K562 (cell line): ENCODE data around the gene IL12A. TPM values are rescaled to one million over a fixed set of nuclear protein-coding genes. Genes with fewer than 3 reads are reported as not detected.

Experiments
- ATAC-seq: fragments of 200-7000 bp; cut with Tn5 transposase; 3 replicates; pipeline ENCODE4 v1.9.1; 2020; ENCODE audit warnings: moderate library complexity
- BruUV-seq: library from RNA; stranded (reverse); fragments of 400-500 nt; replicated peaks from 2 replicates; lab custom pipeline; 2021; lab: Mats Ljungman, UMichigan
- CTCF ChIA-PET: fragments of 300-600 bp; formaldehyde crosslinking; extraction: SDS; loops from one replicate; lab custom pipeline; 2021; ENCODE audit warnings: low intra/inter-chr PET ratio; lab: Yijun Ruan, JAX
- POLR2A ChIA-PET: fragments of 300-600, 350-650 bp; sonication (Branson Sonifier 250); formaldehyde crosslinking; extraction: SDS; loops from one replicate; lab custom pipeline; 2021; ENCODE audit warnings: antibody characterized with exemption, inconsistent platforms; lab: Yijun Ruan, JAX
- DNase-seq, 4 experiments: peaks; one replicate each; pipeline versions ENCODE4 v3.0.0 to v3.0.0-alpha.2; 2011 to 2018; ENCODE audit warnings: low spot score in 3 of 4, mixed read lengths in 3 of 4; ENCODE audit errors: extremely low read depth in 1 of 4
- FAIRE-seq: peaks from 2 replicates; lab custom pipeline; 2011; peaks lifted over from hg19 to GRCh38; lab: Jason Lieb, UNC
- H2AFZ ChIP-seq: 2 replicates; pipeline ENCODE4 v1.6.0; 2011; ENCODE audit warnings: low read depth, low read length, control low read depth, inconsistent platforms
- H3K27ac ChIP-seq: fragments of 200-600 bp; 3 replicates; pipeline ENCODE4 v1.8.0; 2011; ENCODE audit warnings: low read depth, mild to moderate bottlenecking, control low read depth, inconsistent platforms, low read length, moderate library complexity, mixed read lengths; ENCODE audit errors: extremely low read depth
- H3K27me3 ChIP-seq, 2 experiments: fragments of 300-600 bp in 1 of 2; 2 replicates in 1 of 2; 3 replicates in 1 of 2; pipeline versions ENCODE4 v1.6.0 to v1.8.0; 2011; ENCODE audit warnings: inconsistent platforms in 2 of 2, low read length in 2 of 2, mild to moderate bottlenecking in 1 of 2, mixed read lengths in 1 of 2, moderate library complexity in 1 of 2; ENCODE audit not compliant: control insufficient read depth in 2 of 2, insufficient read depth in 2 of 2
- H3K36me3 ChIP-seq: fragments of 300-600 bp; 3 replicates; pipeline ENCODE4 v1.8.0; 2011; ENCODE audit warnings: mild to moderate bottlenecking, low read length, inconsistent platforms; ENCODE audit not compliant: control insufficient read depth, insufficient read depth
- H3K4me1 ChIP-seq, 2 experiments: fragments of 200-600 bp in 1 of 2; replicated peaks in 1 of 2; 2 replicates in 1 of 2; 3 replicates in 1 of 2; pipeline versions ENCODE4 v1.5.1 to v1.8.0; 2011; ENCODE audit warnings: inconsistent platforms in 2 of 2, low read length in 2 of 2, mild to moderate bottlenecking in 1 of 2, mixed read lengths in 1 of 2, moderate library complexity in 1 of 2; ENCODE audit not compliant: control insufficient read depth in 2 of 2, insufficient read depth in 2 of 2
- H3K4me2 ChIP-seq: 2 replicates; pipeline ENCODE4 v1.6.1; 2011; ENCODE audit warnings: low read length, control low read depth, inconsistent platforms, mixed read lengths; ENCODE audit not compliant: insufficient read depth
- H3K4me3 ChIP-seq: fragments of 200-600 bp; sonication (generic), shearing (Covaris generic); 2 replicates; pipeline ENCODE4 v1.5.1; 2016; ENCODE audit warnings: control low read depth, inconsistent platforms
- H3K79me2 ChIP-seq: fragments of 200-600 bp; 3 replicates; pipeline ENCODE4 v1.8.0; 2011; ENCODE audit warnings: low read length, inconsistent platforms; ENCODE audit not compliant: control insufficient read depth, insufficient read depth
- H3K9ac ChIP-seq, 2 experiments: 2 replicates each; pipeline versions ENCODE4 v1.6.0 to v1.6.1; 2011; ENCODE audit warnings: low read depth in 2 of 2, low read length in 2 of 2, control low read depth in 1 of 2, inconsistent platforms in 1 of 2, mild to moderate bottlenecking in 1 of 2, mixed read lengths in 1 of 2; ENCODE audit not compliant: insufficient read depth in 1 of 2
- H3K9me1 ChIP-seq: one replicate; pipeline ENCODE4 v1.6.0; 2011; ENCODE audit warnings: inconsistent platforms, mild to moderate bottlenecking, low read length, moderate library complexity; ENCODE audit not compliant: control insufficient read depth, insufficient read depth
- H3K9me3 ChIP-seq: replicated peaks from 2 replicates; pipeline ENCODE4 v1.5.1; 2011; ENCODE audit warnings: low read depth, low read length, inconsistent platforms; ENCODE audit not compliant: control insufficient read depth, insufficient read depth
- H4K20me1 ChIP-seq: replicated peaks from 2 replicates; pipeline ENCODE4 v1.6.1; 2011; ENCODE audit warnings: low read length, inconsistent platforms, mixed read lengths; ENCODE audit not compliant: control insufficient read depth, insufficient read depth
- ADNP ChIP-seq: fragments of 200-800 bp; sonication (Bioruptor generic); IDR thresholded peaks from 2 replicates; pipeline ENCODE4 v1.6.1; 2016; ENCODE audit warnings: missing genetic modification characterization, missing compliant biosample characterization
- CBFB ChIP-seq: sonication (generic); formaldehyde crosslinking; IDR thresholded peaks from 2 replicates; pipeline ENCODE4 v1.4.0; 2020; ENCODE audit warnings: mild to moderate bottlenecking, missing genetic modification reagents
- ETS2 ChIP-seq: IDR thresholded peaks from 2 replicates; pipeline ENCODE4 v1.6.1; 2016; ENCODE audit warnings: borderline replicate concordance, missing genetic modification characterization, mild to moderate bottlenecking, moderate library complexity, missing compliant biosample characterization; ENCODE audit not compliant: poor library complexity, severe bottlenecking
- HIVEP1 ChIP-seq: fragments of 250-450 bp; sonication (Bioruptor Pico); IDR thresholded peaks from 2 replicates; pipeline ENCODE4 v1.4.0; 2020; ENCODE audit warnings: mild to moderate bottlenecking
- IRF2 ChIP-seq: sonication (generic); formaldehyde crosslinking; IDR thresholded peaks from 2 replicates; pipeline ENCODE4 v1.8.1; 2022; ENCODE audit warnings: mild to moderate bottlenecking, missing genetic modification reagents
- TAL1 ChIP-seq: fragments of 450-650 bp; IDR thresholded peaks from 2 replicates; pipeline ENCODE4 v1.6.1; 2016; ENCODE audit warnings: mild to moderate bottlenecking
- TRIM24 ChIP-seq, 2 experiments: fragments of 450-650 bp; IDR thresholded peaks; 2 replicates each; pipeline ENCODE4 v1.6.1; 2016
- ZKSCAN3 ChIP-seq: fragments of 250-450 bp; sonication (Bioruptor Pico); IDR thresholded peaks from 2 replicates; pipeline ENCODE4 v1.4.0; 2020
- WGBS: fragments of 100-300 bp; shearing (Covaris generic); methylation state at CpG from one replicate; pipeline ENCODE4 v1.1.6; 2016; ENCODE audit warnings: low coverage, mixed read lengths; ENCODE audit not compliant: insufficient coverage; ENCODE audit errors: missing lambda C conversion rate; 5-methylcytosine and 5-hydroxymethylcytosine counted together
- in situ Hi-C: fragments of 300-500 bp; cut with MboI; formaldehyde crosslinking; loops from 4 replicates; pipeline ENCODE4 v1.15.0; 2018; ENCODE audit warnings: inconsistent platforms, mixed read lengths
- intact Hi-C: fragments of 100-400 bp; cut with micrococcal nuclease; formaldehyde crosslinking; loops from 2 replicates; pipeline ENCODE4 v1.14.2; 2022
- polyA plus RNA-seq, 8 experiments: library from polyadenylated mRNA; depleted of rRNA in 4 of 8; stranded (reverse) in 5 of 8; unstranded in 3 of 8; fragments of >200 nt; fragmentation: Nextera tagmentation in 2 of 8; fragmentation: Illumina TruSeq in 1 of 8; extraction: Ambion mirVana in 2 of 8; extraction: Trizol in 1 of 8; gene quantifications; 2 replicates each; pipeline versions ENCODE4 v1.2.1 to v1.2.3, GENCODE V29; 2011 to 2014; ENCODE audit warnings: inconsistent platforms in 1 of 8, missing spikeins in 1 of 8
- total RNA-seq, 7 experiments: library from RNA; depleted of rRNA in 6 of 7; stranded (reverse); fragments of >200 nt in 6 of 7; fragmentation: Illumina TruSeq in 2 of 7; extraction: Trizol in 2 of 7; gene quantifications; 2 replicates each; pipeline versions ENCODE4 v1.2.1 to v1.2.3, GENCODE V29; 2011 to 2021; ENCODE audit warnings: low replicate concordance in 1 of 7
- TF ChIP-seq, protein P1 (sequence below): fragments of 250-450 bp; sonication (Bioruptor Pico); IDR thresholded peaks from 2 replicates; pipeline ENCODE4 v1.5.0; 2020; ENCODE audit warnings: mild to moderate bottlenecking
- TF ChIP-seq, protein P2 (sequence below): fragments of 450-650 bp; formaldehyde crosslinking; IDR thresholded peaks from 2 replicates; pipeline ENCODE4 v1.4.0; 2020; ENCODE audit warnings: mild to moderate bottlenecking, moderate library complexity
- TF ChIP-seq, protein P3 (sequence below): sonication (generic); formaldehyde crosslinking; IDR thresholded peaks from 2 replicates; pipeline ENCODE4 v1.8.1; 2022; ENCODE audit warnings: missing genetic modification reagents

IL12A gene
- total and polyA plus RNA-seq, 9 of the 15 experiments (the other 6 are each of a cell fraction or from before 2014, with no cell fraction given): not detected

DNA sequence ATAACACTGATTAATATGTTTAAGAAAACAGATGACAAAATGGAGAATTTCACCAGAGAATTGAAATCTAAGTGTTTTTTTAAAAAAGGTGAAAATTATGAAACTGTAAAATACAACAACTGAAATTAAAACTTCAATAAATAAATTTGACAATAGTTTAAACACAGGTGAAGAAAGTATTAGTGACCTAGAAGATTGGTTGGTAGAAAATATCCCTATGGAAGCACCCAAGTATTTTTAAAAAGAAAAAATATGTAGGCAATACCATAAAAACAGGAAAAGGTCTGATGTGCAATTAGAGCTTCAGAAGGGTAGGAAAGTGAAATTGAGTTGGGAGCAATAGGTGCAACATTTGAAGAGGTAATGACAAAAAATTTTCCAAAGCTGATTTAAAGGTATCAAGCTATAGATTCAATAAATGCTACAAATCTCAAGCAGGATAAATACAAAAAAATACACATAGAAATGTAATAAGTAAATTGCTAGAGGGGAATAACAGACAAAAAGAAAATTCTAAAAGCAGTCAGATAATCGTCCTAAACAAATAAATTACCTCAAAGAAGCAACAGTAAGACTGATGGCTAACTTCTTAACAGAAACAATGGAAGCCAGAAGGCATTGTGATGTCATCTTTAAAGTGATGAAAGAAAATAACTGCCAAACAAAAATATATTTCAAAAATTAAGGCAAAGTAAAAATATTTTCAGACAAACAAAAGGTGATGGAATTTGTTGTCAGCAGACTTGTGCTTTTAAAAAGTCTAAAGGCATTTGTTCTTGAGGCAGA lies 9.5 kb upstream of the IL12A start:
- no peaks in the 10 kb centered on the region for H3K36me3 ChIP-seq
- no peaks in the 10 kb centered on the region for H3K9me3 ChIP-seq
- BruUV-seq: no TSS peak
- H3K27ac ChIP-seq: no peak overlapping the region
- WGBS: 5% methylated on average over 1 of the region's 1 CpG
- no peaks in the 10 kb centered on the region for H3K9me1 ChIP-seq
- DNase-seq: no peak
- no peak for TF ChIP-seq ETS2 (tag)
- intact Hi-C loops (no loop called here), in situ Hi-C loops (no loop called here)
- H3K79me2 ChIP-seq: no peaks in the 10 kb centered on the region
- FAIRE-seq: no peak
- no peaks in the 10 kb centered on the region for H4K20me1 ChIP-seq
- CTCF ChIA-PET: no interaction called here
- H3K27me3 ChIP-seq: no peaks in the 10 kb centered on the region
- H3K4me3 ChIP-seq: no peak overlapping the region
- no peak for ATAC-seq
- no peak overlapping the region for H3K9ac ChIP-seq
- H2AFZ ChIP-seq: no peak overlapping the region
- POLR2A ChIA-PET: no interaction called here
- H3K4me1 ChIP-seq: no peaks in the 10 kb centered on the region
- no peak overlapping the region for H3K4me2 ChIP-seq

DNA sequence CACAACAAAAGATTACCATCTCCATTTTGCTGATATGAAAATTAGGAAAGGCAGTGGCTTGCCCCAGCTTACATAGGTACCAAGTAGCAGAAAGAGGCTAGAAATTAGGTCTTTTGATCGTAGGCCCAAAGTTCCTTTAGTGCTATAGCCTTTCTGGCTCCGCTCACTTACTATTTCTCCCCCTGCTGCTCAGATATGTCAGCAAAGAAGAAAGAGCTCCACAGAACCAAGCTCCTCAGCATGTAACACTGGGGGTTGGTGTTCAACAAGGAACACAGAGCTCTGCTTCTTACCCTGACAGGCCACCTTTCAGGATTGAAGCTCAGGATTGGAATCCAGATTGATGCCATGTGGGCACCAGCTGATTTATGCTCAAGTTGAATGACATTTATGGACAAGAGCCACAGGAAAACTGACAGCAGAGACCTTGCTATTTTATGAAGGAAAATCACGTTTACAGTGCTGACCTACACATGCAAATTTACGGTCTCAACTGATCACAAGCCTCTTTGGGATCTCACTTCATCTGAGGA lies 6.1 kb upstream of the IL12A start:
- H4K20me1 ChIP-seq: no peaks in the 10 kb centered on the region
- WGBS: 0% methylated on average over 4 of the region's 4 CpGs
- no peak overlapping the region for H3K27ac ChIP-seq
- no peak overlapping the region for H2AFZ ChIP-seq
- H3K36me3 ChIP-seq: no peaks in the 10 kb centered on the region
- CTCF ChIA-PET: no interaction called here
- BruUV-seq: no TSS peak
- H3K4me1 ChIP-seq: no peaks in the 10 kb centered on the region
- no peaks in the 10 kb centered on the region for H3K9me3 ChIP-seq
- POLR2A ChIA-PET: interaction anchor here (0.6 kb wide), 1 partner anchor 82 kb away, joined by 3 read pairs; no protein-coding TSS in a partner anchor
- H3K79me2 ChIP-seq: no peaks in the 10 kb centered on the region
- intact Hi-C loops (no loop called here), in situ Hi-C loops (no loop called here)
- FAIRE-seq (no peak), DNase-seq (no peak), ATAC-seq (no peak)
- no peak overlapping the region for H3K4me2 ChIP-seq
- H3K4me3 ChIP-seq: no peak overlapping the region
- H3K27me3 ChIP-seq: no peaks in the 10 kb centered on the region
- H3K9ac ChIP-seq: no peak overlapping the region
- H3K9me1 ChIP-seq: no peaks in the 10 kb centered on the region
- no peak for TF ChIP-seq TRIM24 (IDR thresholded peaks at IDR 0.05)
- TF ChIP-seq, protein P1, sequence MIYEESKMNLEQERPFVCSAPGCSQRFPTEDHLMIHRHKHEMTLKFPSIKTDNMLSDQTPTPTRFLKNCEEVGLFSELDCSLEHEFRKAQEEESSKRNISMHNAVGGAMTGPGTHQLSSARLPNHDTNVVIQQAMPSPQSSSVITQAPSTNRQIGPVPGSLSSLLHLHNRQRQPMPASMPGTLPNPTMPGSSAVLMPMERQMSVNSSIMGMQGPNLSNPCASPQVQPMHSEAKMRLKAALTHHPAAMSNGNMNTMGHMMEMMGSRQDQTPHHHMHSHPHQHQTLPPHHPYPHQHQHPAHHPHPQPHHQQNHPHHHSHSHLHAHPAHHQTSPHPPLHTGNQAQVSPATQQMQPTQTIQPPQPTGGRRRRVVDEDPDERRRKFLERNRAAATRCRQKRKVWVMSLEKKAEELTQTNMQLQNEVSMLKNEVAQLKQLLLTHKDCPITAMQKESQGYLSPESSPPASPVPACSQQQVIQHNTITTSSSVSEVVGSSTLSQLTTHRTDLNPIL (CRISPR knock-in tag): no peak
- TF ChIP-seq, protein P2, sequence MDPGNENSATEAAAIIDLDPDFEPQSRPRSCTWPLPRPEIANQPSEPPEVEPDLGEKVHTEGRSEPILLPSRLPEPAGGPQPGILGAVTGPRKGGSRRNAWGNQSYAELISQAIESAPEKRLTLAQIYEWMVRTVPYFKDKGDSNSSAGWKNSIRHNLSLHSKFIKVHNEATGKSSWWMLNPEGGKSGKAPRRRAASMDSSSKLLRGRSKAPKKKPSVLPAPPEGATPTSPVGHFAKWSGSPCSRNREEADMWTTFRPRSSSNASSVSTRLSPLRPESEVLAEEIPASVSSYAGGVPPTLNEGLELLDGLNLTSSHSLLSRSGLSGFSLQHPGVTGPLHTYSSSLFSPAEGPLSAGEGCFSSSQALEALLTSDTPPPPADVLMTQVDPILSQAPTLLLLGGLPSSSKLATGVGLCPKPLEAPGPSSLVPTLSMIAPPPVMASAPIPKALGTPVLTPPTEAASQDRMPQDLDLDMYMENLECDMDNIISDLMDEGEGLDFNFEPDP (CRISPR knock-in tag): no peak
- TF ChIP-seq TAL1: no peak
- no peak for TF ChIP-seq CBFB (CRISPR knock-in tag)
- TF ChIP-seq ZKSCAN3 (CRISPR knock-in tag): no peak
- TF ChIP-seq ADNP: no peak
- no peak for TF ChIP-seq HIVEP1
- no peak for TF ChIP-seq IRF2 (CRISPR knock-in tag)
- TF ChIP-seq, protein P3, sequence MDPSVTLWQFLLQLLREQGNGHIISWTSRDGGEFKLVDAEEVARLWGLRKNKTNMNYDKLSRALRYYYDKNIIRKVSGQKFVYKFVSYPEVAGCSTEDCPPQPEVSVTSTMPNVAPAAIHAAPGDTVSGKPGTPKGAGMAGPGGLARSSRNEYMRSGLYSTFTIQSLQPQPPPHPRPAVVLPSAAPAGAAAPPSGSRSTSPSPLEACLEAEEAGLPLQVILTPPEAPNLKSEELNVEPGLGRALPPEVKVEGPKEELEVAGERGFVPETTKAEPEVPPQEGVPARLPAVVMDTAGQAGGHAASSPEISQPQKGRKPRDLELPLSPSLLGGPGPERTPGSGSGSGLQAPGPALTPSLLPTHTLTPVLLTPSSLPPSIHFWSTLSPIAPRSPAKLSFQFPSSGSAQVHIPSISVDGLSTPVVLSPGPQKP (CRISPR knock-in tag): no peak
